Thymus (tissue), 14 donors: Measurements from ENCODE around the gene NCOA5. TPM values are rescaled to one million over a fixed set of nuclear protein-coding genes. Genes with fewer than 3 reads are reported as not detected.
A peak's percentile ranks its signal among the peaks of the same experiment; 100 is the strongest.

Experiments used
- DNase-seq, 9 donors: peaks; one replicate each; pipeline ENCODE4 v3.0.0-alpha.2; 2013; ENCODE audit warnings: low spot score in 9 of 9, low read depth in 6 of 9, missing footprints in 1 of 9
- H3K27ac ChIP-seq, 2 donors: one replicate each; pipeline ENCODE4 v1.5.1; 2013; ENCODE audit warnings: control low read depth in 1 of 2, low read depth in 1 of 2, low read length in 1 of 2, mild to moderate bottlenecking in 1 of 2, moderate library complexity in 1 of 2
- H3K27me3 ChIP-seq, 2 donors: one replicate each; pipeline ENCODE4 v1.5.1; 2013; ENCODE audit warnings: low read length in 1 of 2; ENCODE audit not compliant: control insufficient read depth in 2 of 2, insufficient read depth in 1 of 2
- H3K36me3 ChIP-seq, 2 donors: one replicate each; pipeline ENCODE4 v1.5.1; 2013; ENCODE audit warnings: low read length in 1 of 2, mild to moderate bottlenecking in 1 of 2, moderate library complexity in 1 of 2; ENCODE audit not compliant: control insufficient read depth in 2 of 2, insufficient read depth in 2 of 2
- H3K4me1 ChIP-seq, 2 donors: one replicate each; pipeline ENCODE4 v1.5.1; 2013; ENCODE audit warnings: low read length in 2 of 2; ENCODE audit not compliant: control insufficient read depth in 2 of 2, insufficient read depth in 2 of 2
- H3K4me3 ChIP-seq, 2 donors: one replicate each; pipeline ENCODE4 v1.5.1; 2013; ENCODE audit warnings: low read length in 2 of 2, control low read depth in 1 of 2, mild to moderate bottlenecking in 1 of 2
- H3K9me3 ChIP-seq, 2 donors: one replicate each; pipeline ENCODE4 v1.5.1; 2013; ENCODE audit warnings: low read length in 1 of 2, mild to moderate bottlenecking in 1 of 2; ENCODE audit not compliant: control insufficient read depth in 2 of 2, insufficient read depth in 1 of 2
- WGBS: extraction: QIAGEN DNeasy Blood & Tissue Kit; methylation state at CpG from one replicate; pipeline ENCODE4 v1.1.7; 2013; 5-methylcytosine and 5-hydroxymethylcytosine counted together
- long read RNA-seq, 10 donors: transcript quantifications; one replicate each; lab custom pipeline, GENCODE V29; 2026
- polyA plus RNA-seq: library from polyadenylated mRNA; stranded (reverse); fragments of 200-250 nt; gene quantifications from one replicate; pipeline ENCODE4 v1.2.3, GENCODE V29; 2013
- total RNA-seq: library from RNA; stranded (reverse); fragments of 120-200 nt; gene quantifications from one replicate; pipeline ENCODE4 v1.2.4, GENCODE V29; 2013
- donor health status: healthy.

The NCOA5 gene
- total RNA-seq (25.4 TPM), polyA plus RNA-seq (21.5 TPM)
- long read RNA-seq, donor 1, partial matches to known transcripts: 0 of 1 reads
- long read RNA-seq, donor 1, other reads (novel, unspliced or antisense): 0 of 1 reads
- long read RNA-seq, donor 2, transcript NCOA5-201 (8 exons, 3,220 nt): major isoform, 7 of 27 reads
- long read RNA-seq, donor 2, partial matches to known transcripts: 9 of 27 reads
- long read RNA-seq, donor 2, other reads (novel, unspliced or antisense): 11 of 27 reads
- long read RNA-seq, donor 3, partial matches to known transcripts: 0 of 4 reads
- long read RNA-seq, donor 3, other reads (novel, unspliced or antisense): 0 of 4 reads
- long read RNA-seq, donor 4, partial matches to known transcripts: 0 of 2 reads
- long read RNA-seq, donor 4, other reads (novel, unspliced or antisense): 0 of 2 reads
- long read RNA-seq, donor 5, transcript NCOA5-201 (8 exons, 3,220 nt): major isoform, 10 of 10 reads
- long read RNA-seq, donor 5, partial matches to known transcripts: 0 of 10 reads
- long read RNA-seq, donor 5, other reads (novel, unspliced or antisense): 0 of 10 reads
- long read RNA-seq, donor 6, partial matches to known transcripts: 51 of 62 reads
- long read RNA-seq, donor 6, other reads (novel, unspliced or antisense): 9 of 62 reads
- long read RNA-seq, donor 7: 0 reads
- long read RNA-seq, donor 8, partial matches to known transcripts: 0 of 2 reads
- long read RNA-seq, donor 8, other reads (novel, unspliced or antisense): 0 of 2 reads
- long read RNA-seq, donor 9, partial matches to known transcripts: 0 of 4 reads
- long read RNA-seq, donor 9, other reads (novel, unspliced or antisense): 0 of 4 reads
- long read RNA-seq, donor 10, partial matches to known transcripts: 0 of 4 reads
- long read RNA-seq, donor 10, other reads (novel, unspliced or antisense): 0 of 4 reads

- H3K4me1 ChIP-seq: peaks cover 6 to 12% of the 10 kb centered on the region in 2 donors
- under 1% methylated on average over 100 of the region's 100 CpGs for WGBS
- peak; percentile 79 to 96 (median 92) for DNase-seq
Observed at GRCh38 chr20:46089417-46090388, at the start of gene NCOA5. TSS of gene NCOA5 (minus strand) at chr20:46089962. CDS start at chr20:46079424, 10,538 bp downstream.

DNA sequence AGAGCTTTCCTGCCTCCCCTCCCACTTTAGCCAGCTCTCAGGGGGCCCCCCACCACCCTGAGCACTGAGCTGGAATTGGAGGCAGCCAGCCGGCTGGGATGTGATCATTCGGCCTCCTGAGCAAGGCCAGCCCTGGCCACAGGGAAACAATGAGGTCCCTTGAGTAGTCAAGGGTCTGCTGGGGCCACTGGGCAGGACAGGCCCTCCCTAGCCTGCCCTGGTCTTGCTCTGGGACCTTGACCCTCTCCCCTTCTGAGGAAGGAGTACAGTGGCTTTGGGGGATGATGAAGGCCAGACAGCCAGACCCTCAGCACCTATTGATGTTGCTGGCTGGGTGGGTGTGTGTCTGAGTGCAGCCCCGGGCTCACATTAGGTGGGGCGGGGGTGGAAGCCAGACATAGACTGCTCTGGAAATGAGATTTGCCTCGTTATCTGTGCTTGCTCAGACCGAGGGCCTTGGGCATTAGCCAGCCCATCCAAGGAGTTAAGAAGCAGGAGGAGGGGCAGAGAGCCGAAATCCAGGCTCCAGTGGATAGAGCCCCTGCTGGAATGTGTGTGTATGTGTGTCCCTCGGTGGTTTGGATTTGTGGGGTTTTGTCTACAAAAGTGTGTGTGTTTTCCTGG lies 49.6 kb upstream of the NCOA5 start:
- H3K27ac ChIP-seq: no peak overlapping the region

More at GRCh38 chr20:46089417-46090388, at the start of gene NCOA5:
- Histone ChIP-seq H3K36me3 (no peaks in the 10 kb centered on the region), H3K9me3 (no peaks in the 10 kb centered on the region), H3K27me3 (no peaks in the 10 kb centered on the region), H3K27ac (peak within 1 kb of the TSS; percentile 77 to 92), H3K4me3 (peak within 1 kb of the TSS; percentile 74 to 83)

GRCh38 chr20:46137816-46138215 lies 48.1 kb upstream of the NCOA5 start:
- Histone ChIP-seq H3K4me1 (peaks cover 0 to 9% of the 10 kb centered on the region in 2 donors), H3K27me3 (peaks cover 0 to 30% of the 10 kb centered on the region in 2 donors), H3K27ac (no peak overlapping the region), H3K36me3 (no peaks in the 10 kb centered on the region), H3K4me3 (no peak overlapping the region), H3K9me3 (no peaks in the 10 kb centered on the region)
- 94% methylated on average over 5 of the region's 5 CpGs for WGBS
- no peak for DNase-seq

More for the DNA sequence above, 49.6 kb upstream of the NCOA5 start:
- Histone ChIP-seq H3K4me3 (no peak overlapping the region), H3K27me3 (peaks cover 0 to 28% of the 10 kb centered on the region in 2 donors), H3K36me3 (no peaks in the 10 kb centered on the region), H3K9me3 (no peaks in the 10 kb centered on the region), H3K4me1 (peaks cover 0 to 9% of the 10 kb centered on the region in 2 donors)
- WGBS: 80% methylated on average over 8 of the region's 8 CpGs
- DNase-seq: no peak

GRCh38 chr20:46135856-46136633 lies 46.3 kb upstream of the NCOA5 start:
- Histone ChIP-seq H3K4me1 (peaks cover 0 to 9% of the 10 kb centered on the region in 2 donors), H3K36me3 (no peaks in the 10 kb centered on the region), H3K27ac (no peak overlapping the region), H3K9me3 (no peaks in the 10 kb centered on the region), H3K4me3 (no peak overlapping the region), H3K27me3 (peaks cover 0 to 31% of the 10 kb centered on the region in 2 donors)
- 70% methylated on average over 12 of the region's 12 CpGs for WGBS
- DNase-seq: no peak

DNA sequence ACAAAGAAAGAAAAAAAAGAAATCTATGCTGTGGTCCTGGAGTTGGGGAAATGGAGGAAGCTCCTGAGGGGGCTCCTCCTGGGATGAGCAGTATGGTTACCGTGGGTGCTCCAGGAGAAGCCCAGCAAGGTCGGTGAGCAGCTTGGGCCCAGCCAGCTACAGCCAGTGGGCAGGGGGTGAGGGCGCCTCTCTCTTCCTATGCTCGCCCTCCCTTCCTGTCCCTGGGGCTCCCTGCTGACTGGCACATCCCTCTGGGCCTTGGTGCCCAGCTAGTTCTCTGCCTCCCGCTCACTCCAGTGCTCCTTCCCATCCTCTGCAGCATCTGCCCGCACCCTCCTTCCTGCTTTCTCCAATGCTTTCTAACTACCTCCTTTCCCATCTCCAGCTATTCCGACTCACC lies 45.0 kb upstream of the NCOA5 start:
- Histone ChIP-seq H3K27me3 (peaks cover 0 to 40% of the 10 kb centered on the region in 2 donors), H3K4me1 (peaks cover 0 to 9% of the 10 kb centered on the region in 2 donors), H3K36me3 (no peaks in the 10 kb centered on the region), H3K9me3 (no peaks in the 10 kb centered on the region), H3K4me3 (no peak overlapping the region), H3K27ac (no peak overlapping the region)
- DNase-seq: no peak
- 88% methylated on average over 7 of the region's 7 CpGs for whole genome bisulfite sequencing

DNA sequence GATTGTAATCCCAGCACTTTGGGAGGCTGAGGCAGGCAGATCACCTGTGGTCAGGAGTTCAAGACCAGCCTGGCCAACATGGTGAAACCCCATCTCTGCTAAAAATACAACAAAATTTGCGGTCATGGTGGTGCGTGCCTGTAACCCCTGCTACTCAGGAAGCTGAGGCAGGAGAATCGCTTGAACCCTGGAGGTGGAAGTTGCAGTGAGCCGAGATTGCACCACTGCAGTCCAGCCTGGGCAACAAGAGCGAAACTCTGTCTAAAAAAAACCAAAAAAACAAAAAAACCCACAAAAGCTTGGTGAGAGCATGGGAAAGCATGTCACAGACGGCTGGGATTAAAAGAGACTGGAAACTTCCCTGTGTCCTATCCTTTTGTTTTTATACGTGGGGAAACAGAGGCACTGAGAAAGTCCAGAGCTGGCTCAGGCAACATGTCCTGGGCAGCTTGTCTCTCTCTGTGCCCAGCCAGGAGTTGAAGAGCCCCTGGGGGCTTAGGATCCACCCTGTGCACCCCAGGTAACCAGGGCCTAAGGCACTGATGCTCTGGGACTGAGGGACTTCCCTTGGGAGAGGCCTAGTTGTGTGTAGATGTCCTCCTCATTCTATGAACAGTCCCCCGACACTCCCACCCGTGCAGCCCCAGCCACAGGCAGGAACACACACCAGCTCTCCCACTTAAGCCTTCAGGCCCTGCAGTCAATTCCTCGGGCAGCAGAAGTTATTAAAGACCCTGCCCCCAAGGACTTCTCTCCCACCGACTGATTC lies 44.3 kb upstream of the NCOA5 start:
- no peaks in the 10 kb centered on the region for H3K9me3 ChIP-seq
- no peak overlapping the region for H3K27ac ChIP-seq
- H3K36me3 ChIP-seq: no peaks in the 10 kb centered on the region
- 92% methylated on average over 11 of the region's 11 CpGs for WGBS
- H3K4me1 ChIP-seq: peaks cover 0 to 6% of the 10 kb centered on the region in 2 donors
- H3K4me3 ChIP-seq: no peak overlapping the region
- peaks cover 0 to 36% of the 10 kb centered on the region in 2 donors for H3K27me3 ChIP-seq
- DNase-seq: no peak

GRCh38 chr20:46132705-46133120 lies 43.0 kb upstream of the NCOA5 start:
- H3K27ac ChIP-seq: no peak overlapping the region
- H3K36me3 ChIP-seq: no peaks in the 10 kb centered on the region
- H3K4me3 ChIP-seq: no peak overlapping the region
- whole genome bisulfite sequencing: 19% methylated on average over 17 of the region's 17 CpGs
- no peaks in the 10 kb centered on the region for H3K9me3 ChIP-seq
- peak in 7 of 9 donors; percentile 12 to 59 (median 26) for DNase-seq
- H3K4me1 ChIP-seq: no peaks in the 10 kb centered on the region
- peaks cover 0 to 38% of the 10 kb centered on the region in 2 donors for H3K27me3 ChIP-seq
